Activated CD4-positive, alpha-beta T cell treated with anti-CD3 and anti-CD28 coated beads for 1 hour (primary cell): ENCODE results near the gene VSNL1.

Experiments used
- DNase-seq: peaks from one replicate; pipeline ENCODE4 v3.0.0-alpha.2; 2020

VSNL1 gene

GRCh38 chr2:17615728-17616351, 75.3 kb downstream of the VSNL1 start:
- no peak for DNase-seq

GRCh38 chr2:17616405-17616804, 75.9 kb downstream of the VSNL1 start:
- no peak for DNase-seq

GRCh38 chr2:17617516-17617915, 77.0 kb downstream of the VSNL1 start:
- DNase-seq: no peak

- no peak for DNase-seq
Observed at GRCh38 chr2:17617955-17618354, 77.5 kb downstream of the VSNL1 start.

GRCh38 chr2:17620280-17620679, 79.8 kb downstream of the VSNL1 start:
- DNase-seq: no peak

GRCh38 chr2:17620841-17621240, 80.3 kb downstream of the VSNL1 start:
- DNase-seq: no peak

GRCh38 chr2:17621781-17622180, 81.3 kb downstream of the VSNL1 start:
- DNase-seq: no peak

GRCh38 chr2:17625446-17625845, 85.0 kb downstream of the VSNL1 start:
- no peak for DNase-seq

- DNase-seq: no peak
Observed at GRCh38 chr2:17626986-17627385, 86.5 kb downstream of the VSNL1 start.

GRCh38 chr2:17627434-17627833, 86.9 kb downstream of the VSNL1 start:
- DNase-seq: no peak

- DNase-seq: no peak
Observed at GRCh38 chr2:17628349-17629261, 88.1 kb downstream of the VSNL1 start.

- DNase-seq: no peak
Observed at GRCh38 chr2:17630089-17630488, 89.6 kb downstream of the VSNL1 start.

- no peak for DNase-seq
Observed at GRCh38 chr2:17634997-17635396, 94.5 kb downstream of the VSNL1 start.

- no peak for DNase-seq
Observed at GRCh38 chr2:17636257-17636656, 95.8 kb downstream of the VSNL1 start.

- no peak for DNase-seq
Observed at GRCh38 chr2:17637131-17637906, 96.8 kb downstream of the VSNL1 start.

GRCh38 chr2:17638196-17638743, 97.8 kb downstream of the VSNL1 start:
- DNase-seq: no peak

- DNase-seq: no peak
Observed at GRCh38 chr2:17640406-17640805, 99.9 kb downstream of the VSNL1 start.

- no peak for DNase-seq
Observed at GRCh38 chr2:17643031-17643615, 102.6 kb downstream of the VSNL1 start.

GRCh38 chr2:17644997-17645720, 104.7 kb downstream of the VSNL1 start:
- DNase-seq: no peak

- DNase-seq: no peak
Observed at GRCh38 chr2:17646081-17646554, 105.6 kb downstream of the VSNL1 start.

- DNase-seq: no peak
Observed at GRCh38 chr2:17646838-17647701, 106.6 kb downstream of the VSNL1 start.
